COR-L47 (cell line): ENCODE measurements around the gene RBCK1.
A peak's percentile ranks its signal among the peaks of the same experiment; 100 is the strongest.
"Not testable (repeated sequence)": the region's sequence is repeated elsewhere in the genome, so short reads cannot be mapped to it uniquely, and the experiment has no call there.

ENCODE experiments used
- DNase-seq: peaks from one replicate; lab custom pipeline; 2025; lab: John Stamatoyannopoulos, UW

Gene RBCK1

GRCh38 chr20:407953-408842 lies at the start of gene RBCK1:
Gene RBCK1 (plus strand): TSS chr20:408299. CDS start chr20:408758, 459 bp downstream.
- peak; percentile 69 for DNase-seq

- no peak for DNase-seq
These were observed 49.1 kb upstream of the RBCK1 start for GRCh38 chr20:358891-359555.

- no peak for DNase-seq
These were observed 46.5 kb upstream of the RBCK1 start for GRCh38 chr20:361561-361960.

GRCh38 chr20:362271-363254 lies 45.5 kb upstream of the RBCK1 start:
- DNase-seq: peak; percentile 79

- no peak for DNase-seq
These were observed 44.6 kb upstream of the RBCK1 start for GRCh38 chr20:363319-364078.

- DNase-seq: no peak
These were observed 42.9 kb upstream of the RBCK1 start for GRCh38 chr20:364905-365794.

GRCh38 chr20:366041-366718 lies 41.9 kb upstream of the RBCK1 start:
- DNase-seq: no peak

- no peak for DNase-seq
These were observed 41.2 kb upstream of the RBCK1 start for GRCh38 chr20:366719-367485.

- DNase-seq: no peak
These were observed 40.6 kb upstream of the RBCK1 start for GRCh38 chr20:367486-367887.

GRCh38 chr20:368915-369314 lies 39.2 kb upstream of the RBCK1 start:
- no peak for DNase-seq

GRCh38 chr20:370151-370600 lies 37.9 kb upstream of the RBCK1 start:
- no peak for DNase-seq

GRCh38 chr20:370977-371754 lies 36.9 kb upstream of the RBCK1 start:
- DNase-seq: no peak

GRCh38 chr20:371755-372542 lies 36.1 kb upstream of the RBCK1 start:
- DNase-seq: no peak

GRCh38 chr20:372543-373082 lies 35.5 kb upstream of the RBCK1 start:
- not testable (repeated sequence) for DNase-seq

GRCh38 chr20:373171-373890 lies 34.8 kb upstream of the RBCK1 start:
- DNase-seq: no peak

- no peak for DNase-seq
These were observed 32.7 kb upstream of the RBCK1 start for GRCh38 chr20:375265-375889.
